Upper lobe of left lung (tissue), 6 donors: Measurements from ENCODE around the gene C4orf50. TPM values are rescaled to one million over a fixed set of nuclear protein-coding genes. Genes with fewer than 3 reads are reported as not detected.
A peak's percentile ranks its signal among the peaks of the same experiment; 100 is the strongest.

Experiments
- ATAC-seq, 2 donors: fragments of 200-7000 bp; cut with Tn5 transposase; one replicate each; pipeline ENCODE4 v1.9.1; 2022; ENCODE audit warnings: mild to moderate bottlenecking in 2 of 2, moderate library complexity in 2 of 2; ENCODE audit not compliant: low FRiP score in 2 of 2
- DNase-seq, 2 donors: peaks; one replicate each; pipeline ENCODE4 v3.0.0-alpha.2; 2019 to 2020
- H3K27ac ChIP-seq, 4 donors: fragments of 200-600 bp; sonication (generic); one replicate each; pipeline ENCODE4 v1.5.1; 2016 to 2019
- H3K27me3 ChIP-seq, 4 donors: fragments of 200-600 bp; sonication (generic); one replicate each; pipeline ENCODE4 v1.5.1; 2017 to 2019
- H3K36me3 ChIP-seq, 4 donors: fragments of 200-600 bp; sonication (generic); one replicate each; pipeline ENCODE4 v1.5.1; 2016 to 2019
- H3K4me1 ChIP-seq, 4 donors: fragments of 200-600 bp; sonication (generic); one replicate each; pipeline ENCODE4 v1.5.1; 2018 to 2019
- H3K4me3 ChIP-seq, 4 donors: fragments of 200-600 bp; sonication (generic); one replicate each; pipeline ENCODE4 v1.5.1; 2017 to 2019; ENCODE audit warnings: mild to moderate bottlenecking in 2 of 4, moderate library complexity in 1 of 4
- H3K9me3 ChIP-seq, 4 donors: fragments of 200-600 bp; sonication (generic); one replicate each; pipeline ENCODE4 v1.5.1; 2018 to 2019
- CTCF ChIP-seq, 6 experiments: fragments of 450-650 bp in 4 of 6; fragments of 200-600 bp in 2 of 6; sonication (generic) in 2 of 6; IDR thresholded peaks; one replicate each; pipeline ENCODE4 v1.5.1; 2016 to 2019; ENCODE audit warnings: antibody characterized with exemption in 6 of 6
- EP300 ChIP-seq, 4 donors: sonication (generic); formaldehyde crosslinking; IDR thresholded peaks; one replicate each; pipeline ENCODE4 v1.5.1; 2017; ENCODE audit warnings: antibody characterized with exemption in 4 of 4, control low read depth in 2 of 4
- POLR2A ChIP-seq, 4 donors: fragments of 450-650 bp; IDR thresholded peaks; one replicate each; pipeline ENCODE4 v1.5.1; 2016 to 2017; ENCODE audit warnings: antibody characterized with exemption in 4 of 4, mild to moderate bottlenecking in 2 of 4
- POLR2AphosphoS5 ChIP-seq, 2 donors: sonication (generic); formaldehyde crosslinking; IDR thresholded peaks; one replicate each; pipeline ENCODE4 v1.5.1; 2017; ENCODE audit warnings: antibody characterized with exemption in 2 of 2
- WGBS, 2 donors: methylation state at CpG; one replicate each; pipeline ENCODE4 v1.1.5; 2017 to 2018; 5-methylcytosine and 5-hydroxymethylcytosine counted together
- total RNA-seq, 6 donors: library from RNA; depleted of rRNA in 4 of 6; stranded (reverse); fragments of >200 nt in 4 of 6; gene quantifications; one replicate each; pipeline versions ENCODE4 v1.1.0 to v1.2.1, GENCODE V29; 2016 to 2021
- donor health status: DM: no; HTN: no; CAD: no; lungs with moderate emphysema.
- donor health status: DM: no; HTN: yes; CAD: no; lungs with severe emphysema.

The C4orf50 gene
- total RNA-seq, 6 donors from 2014 or later, result 0.03 to 1.3 (median 0.65) TPM

GRCh38 chr4:5968246-5968645 lies 50.0 kb downstream of the C4orf50 start:
- Histone ChIP-seq H3K4me1 (no peaks in the 10 kb centered on the region), H3K4me3 (no peak overlapping the region), H3K9me3 (no peaks in the 10 kb centered on the region), H3K36me3 (no peaks in the 10 kb centered on the region), H3K27ac (no peak overlapping the region), H3K27me3 (no peaks in the 10 kb centered on the region)
- TF ChIP-seq CTCF (IDR thresholded peaks at IDR 0.05) (no peak), EP300 (IDR thresholded peaks at IDR 0.05) (no peak), POLR2AphosphoS5 (IDR thresholded peaks at IDR 0.05) (no peak), POLR2A (IDR thresholded peaks at IDR 0.05) (no peak)
- no peak for DNase-seq
- WGBS, 2 donors, result 85 to 91% methylated on average over 10 of the region's 10 CpGs
- ATAC-seq, result no peak

GRCh38 chr4:5967783-5968182 lies 50.4 kb downstream of the C4orf50 start:
- Histone ChIP-seq H3K36me3 (no peaks in the 10 kb centered on the region), H3K9me3 (no peaks in the 10 kb centered on the region), H3K27me3 (no peaks in the 10 kb centered on the region), H3K4me3 (no peak overlapping the region), H3K4me1 (no peaks in the 10 kb centered on the region), H3K27ac (no peak overlapping the region)
- 49 to 89% methylated on average over 3 to 6 of the region's 6 CpGs for WGBS, 2 donors
- TF ChIP-seq EP300 (IDR thresholded peaks at IDR 0.05), result no peak
- no peak for TF ChIP-seq POLR2A (IDR thresholded peaks at IDR 0.05)
- TF ChIP-seq CTCF (IDR thresholded peaks at IDR 0.05), result no peak
- TF ChIP-seq POLR2AphosphoS5 (IDR thresholded peaks at IDR 0.05), result no peak
- ATAC-seq (no peak), DNase-seq (no peak)

GRCh38 chr4:5965225-5965624 lies 53.0 kb downstream of the C4orf50 start:
- no peak for TF ChIP-seq POLR2AphosphoS5 (IDR thresholded peaks at IDR 0.05)
- no peak for TF ChIP-seq POLR2A (IDR thresholded peaks at IDR 0.05)
- no peak for TF ChIP-seq EP300 (IDR thresholded peaks at IDR 0.05)
- TF ChIP-seq CTCF (IDR thresholded peaks at IDR 0.05), result no peak
- Histone ChIP-seq H3K27me3 (no peaks in the 10 kb centered on the region), H3K9me3 (no peaks in the 10 kb centered on the region), H3K27ac (no peak overlapping the region), H3K4me1 (no peaks in the 10 kb centered on the region), H3K4me3 (no peak overlapping the region), H3K36me3 (no peaks in the 10 kb centered on the region)
- DNase-seq (peak in 1 of 2 donors; percentile 11), ATAC-seq (no peak)
- WGBS, 2 donors, result 91 to 92% methylated on average over 9 of the region's 9 CpGs

- no peaks in the 10 kb centered on the region for H3K27me3 ChIP-seq
- H3K4me3 ChIP-seq, result no peak overlapping the region
- no peak for ATAC-seq
- H3K9me3 ChIP-seq, result no peaks in the 10 kb centered on the region
- 32 to 44% methylated on average over 5 of the region's 5 CpGs for WGBS, 2 donors
- no peak overlapping the region for H3K27ac ChIP-seq
- peak in 1 of 2 donors; percentile 11 for DNase-seq
- H3K4me1 ChIP-seq, result no peaks in the 10 kb centered on the region
- H3K36me3 ChIP-seq, result no peaks in the 10 kb centered on the region
- TF ChIP-seq POLR2AphosphoS5 (IDR thresholded peaks at IDR 0.05), result no peak
- no peak for TF ChIP-seq POLR2A (IDR thresholded peaks at IDR 0.05)
- TF ChIP-seq EP300 (IDR thresholded peaks at IDR 0.05), result no peak
- no peak for TF ChIP-seq CTCF (IDR thresholded peaks at IDR 0.05)
These were observed 54.2 kb downstream of the C4orf50 start for GRCh38 chr4:5964030-5964429.

- WGBS, 2 donors, result 51 to 58% methylated on average over 2 of the region's 2 CpGs
- DNase-seq, result no peak
- no peaks in the 10 kb centered on the region for H3K36me3 ChIP-seq
- H3K4me1 ChIP-seq, result no peaks in the 10 kb centered on the region
- H3K27me3 ChIP-seq, result no peaks in the 10 kb centered on the region
- TF ChIP-seq EP300 (IDR thresholded peaks at IDR 0.05) (no peak), POLR2A (IDR thresholded peaks at IDR 0.05) (no peak), POLR2AphosphoS5 (IDR thresholded peaks at IDR 0.05) (no peak), CTCF (IDR thresholded peaks at IDR 0.05) (no peak)
- H3K9me3 ChIP-seq, result no peaks in the 10 kb centered on the region
- ATAC-seq, result no peak
- H3K4me3 ChIP-seq, result no peak overlapping the region
- no peak overlapping the region for H3K27ac ChIP-seq
These were observed 54.6 kb downstream of the C4orf50 start for GRCh38 chr4:5963611-5964010.
